ENCODE measurements around the gene ADGRD2.

The ADGRD2 gene

GRCh38 chr9:124514125-124514524, 63.9 kb downstream of the ADGRD2 start:
- DNase-seq, result no peak

- DNase-seq, result no peak
These were observed 64.6 kb downstream of the ADGRD2 start for GRCh38 chr9:124514874-124515273.

GRCh38 chr9:124517600-124517999, 67.3 kb downstream of the ADGRD2 start:
- DNase-seq, result no peak

- no peak for DNase-seq
These were observed 67.9 kb downstream of the ADGRD2 start for GRCh38 chr9:124518116-124518515.

- DNase-seq, result no peak
These were observed 70.0 kb downstream of the ADGRD2 start for GRCh38 chr9:124520206-124520596.

GRCh38 chr9:124521142-124521541, 70.9 kb downstream of the ADGRD2 start:
- DNase-seq, result no peak

GRCh38 chr9:124522121-124523098, 72.2 kb downstream of the ADGRD2 start:
- no peak for DNase-seq

- DNase-seq, result no peak
These were observed 75.9 kb downstream of the ADGRD2 start for GRCh38 chr9:124526174-124526573.

- no peak for DNase-seq
These were observed 77.5 kb downstream of the ADGRD2 start for GRCh38 chr9:124527781-124528180.
